GM12891 (cell line): Measurements from ENCODE around the gene TPPP2.

ENCODE experiments used
- POLR2A ChIP-seq: IDR thresholded peaks from 2 replicates; pipeline ENCODE4 v1.6.1; 2011; ENCODE audit warnings: low read depth, low read length, control low read depth
- POLR2AphosphoS5 ChIP-seq: IDR thresholded peaks from 2 replicates; pipeline ENCODE4 v1.6.1; 2011; ENCODE audit warnings: low read depth, low read length, control low read depth

DNA sequence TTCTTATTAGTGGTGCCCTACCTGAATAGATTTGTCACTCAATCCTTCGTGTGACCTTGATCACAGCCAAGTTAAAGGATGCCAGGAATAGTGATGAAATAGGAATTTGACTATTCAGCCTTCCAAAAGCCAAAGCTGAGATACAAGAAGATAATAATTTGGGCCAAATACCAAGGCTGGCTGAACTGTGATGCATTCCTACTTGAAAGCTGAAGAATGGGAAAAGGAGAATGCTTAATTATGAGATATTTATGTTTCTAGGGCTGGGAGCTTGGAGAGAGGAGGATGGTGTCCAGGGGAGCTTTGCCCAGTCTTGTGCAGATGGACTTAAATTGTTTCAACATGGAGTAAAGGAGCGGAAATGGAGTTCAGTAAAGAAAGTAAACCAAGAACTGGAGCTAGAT, 17.4 kb downstream of the TPPP2 start:
- TF ChIP-seq POLR2AphosphoS5 = no peak
- no peak for TF ChIP-seq POLR2A
